NOMO-1 (cell line): ENCODE data around the gene PLPPR1.

Experiments
- DNase-seq, 2 experiments: peaks; one replicate each; lab custom pipeline; 2025; ENCODE audit not compliant: unreplicated experiment in 2 of 2; lab: John Stamatoyannopoulos, UW

Gene PLPPR1

GRCh38 chr9:101333926-101334702 lies 305.6 kb downstream of the PLPPR1 start:
- no peak for DNase-seq

- no peak for DNase-seq
Observed at GRCh38 chr9:101336091-101336490, 307.6 kb downstream of the PLPPR1 start.

GRCh38 chr9:101337237-101337636 lies 308.7 kb downstream of the PLPPR1 start:
- DNase-seq, result no peak

- DNase-seq, result no peak
Observed at GRCh38 chr9:101341958-101342357, 313.4 kb downstream of the PLPPR1 start.

- DNase-seq, result no peak
Observed at GRCh38 chr9:101342595-101342994, 314.1 kb downstream of the PLPPR1 start.

GRCh38 chr9:101350285-101350684 lies 321.8 kb downstream of the PLPPR1 start:
- DNase-seq, result no peak

GRCh38 chr9:101352892-101353463 lies 324.5 kb downstream of the PLPPR1 start:
- DNase-seq, result no peak

- no peak for DNase-seq
Observed at GRCh38 chr9:101353683-101354082, 325.2 kb downstream of the PLPPR1 start.

GRCh38 chr9:101354143-101354764 lies 325.7 kb downstream of the PLPPR1 start:
- DNase-seq, result no peak

- no peak for DNase-seq
Observed at GRCh38 chr9:101354765-101355708, 326.5 kb downstream of the PLPPR1 start.

GRCh38 chr9:101356619-101357018 lies 328.1 kb downstream of the PLPPR1 start:
- no peak for DNase-seq

- no peak for DNase-seq
Observed at GRCh38 chr9:101359679-101360078, 331.2 kb downstream of the PLPPR1 start.

- no peak for DNase-seq
Observed at GRCh38 chr9:101360647-101361046, 332.1 kb downstream of the PLPPR1 start.

- DNase-seq, result no peak
Observed at GRCh38 chr9:101362450-101362849, 333.9 kb downstream of the PLPPR1 start.

GRCh38 chr9:101365181-101365580 lies 336.7 kb downstream of the PLPPR1 start:
- no peak for DNase-seq

GRCh38 chr9:101366038-101366756 lies 337.7 kb downstream of the PLPPR1 start:
- DNase-seq, result no peak

GRCh38 chr9:101367323-101367722 lies 338.8 kb downstream of the PLPPR1 start:
- no peak for DNase-seq

- no peak for DNase-seq
Observed at GRCh38 chr9:101369286-101369685, 340.8 kb downstream of the PLPPR1 start.

GRCh38 chr9:101369884-101370531 lies 341.5 kb downstream of the PLPPR1 start:
- DNase-seq, result no peak

GRCh38 chr9:101371813-101372212 lies 343.3 kb downstream of the PLPPR1 start:
- no peak for DNase-seq
